Measurements from ENCODE around the gene MRPL55. TPM values are rescaled to one million over a fixed set of nuclear protein-coding genes. Genes with fewer than 3 reads are reported as not detected.

Gene MRPL55
- total RNA-seq = 10 to 100 TPM; 67.8 to 68.3 TPM

GRCh38 chr1:228109073-228109961 is at the start of gene MRPL55:
MRPL55 (minus strand) TSS chr1:228109299; CDS start chr1:228108260, 1,039 bp downstream.
- peak within 1 kb of the TSS; percentile 90 for H3K27ac Mint-ChIP-seq
- no peak for TF ChIP-seq CTCF (IDR thresholded peaks at IDR 0.05)
- peaks cover 31% of the 10 kb centered on the region for H3K4me1 Mint-ChIP-seq (ENCODE audit: low read depth)
- intact Hi-C loops (cut with micrococcal nuclease) = loop anchor here (1.0 kb wide), 1 partner anchor 57 kb away; no protein-coding TSS in a partner anchor
- peak within 1 kb of the TSS; percentile 83 for H3K4me3 Mint-ChIP-seq
- H3K27me3 Mint-ChIP-seq = no peaks in the 10 kb centered on the region
- H3K36me3 Mint-ChIP-seq (ENCODE audit: low read depth) = peaks cover 7% of the 10 kb centered on the region
- ATAC-seq (peak; percentile 93), DNase-seq (peak; percentile 99)
- ChIA-PET POLR2A (interaction anchor here (0.6 to 4.2 kb wide), 15 partner anchors 10 to 348 kb away, joined by 3 to 21 read pairs (median 4); partner anchors contain the start of genes ARF1 and IBA57), CTCF (interaction anchor here (3.1 kb wide), 1 partner anchor 22 kb away, joined by 15 read pairs; no protein-coding TSS in a partner anchor)
- no peaks in the 10 kb centered on the region for H3K9me3 Mint-ChIP-seq

- Mint-ChIP-seq H3K27ac (no peak overlapping the region), H3K4me3 (no peak overlapping the region), H3K9me3 (no peaks in the 10 kb centered on the region), H3K36me3 (ENCODE audit: low read depth) (no peaks in the 10 kb centered on the region), H3K27me3 (no peaks in the 10 kb centered on the region), H3K4me1 (ENCODE audit: low read depth) (peaks cover 51% of the 10 kb centered on the region)
- ChIA-PET CTCF (interaction anchor here (2.8 kb wide), 1 partner anchor 8 kb away, joined by 15 read pairs; the partner anchor contains the start of gene IBA57), POLR2A (interaction anchor here (1.0 kb wide), 1 partner anchor 16 kb away, joined by 3 read pairs; no protein-coding TSS in a partner anchor)
- no peak for ATAC-seq
- intact Hi-C loops (cut with micrococcal nuclease) = no loop called here
- DNase-seq = no peak
- no peak for TF ChIP-seq CTCF (IDR thresholded peaks at IDR 0.05)
Observed at GRCh38 chr1:228158151-228159007, 49.3 kb upstream of the MRPL55 start.

GRCh38 chr1:228157729-228158126 is 48.6 kb upstream of the MRPL55 start:
- no peak for ATAC-seq
- H3K27me3 Mint-ChIP-seq = no peaks in the 10 kb centered on the region

More at GRCh38 chr1:228157729-228158126, 48.6 kb upstream of the MRPL55 start:
- TF ChIP-seq CTCF (IDR thresholded peaks at IDR 0.05) = no peak
- peaks cover 46% of the 10 kb centered on the region for H3K4me1 Mint-ChIP-seq (ENCODE audit: low read depth)
- no peaks in the 10 kb centered on the region for H3K9me3 Mint-ChIP-seq
- ChIA-PET POLR2A (interaction anchor here (0.6 to 1.8 kb wide), 3 partner anchors 8 to 15 kb away, joined by 3 to 11 read pairs (median 3); partner anchors contain the start of gene IBA57), CTCF (interaction anchor here (2.8 kb wide), 1 partner anchor 8 kb away, joined by 15 read pairs; the partner anchor contains the start of gene IBA57)
- DNase-seq = no peak
- H3K4me3 Mint-ChIP-seq = no peak overlapping the region
- H3K27ac Mint-ChIP-seq = peak overlapping the region; percentile 64
- H3K36me3 Mint-ChIP-seq (ENCODE audit: low read depth) = no peaks in the 10 kb centered on the region
- intact Hi-C loops (cut with micrococcal nuclease) = no loop called here

Data from activated CD8-positive, alpha-beta T cell treated with anti-CD3 and anti-CD28 coated beads for 36 hours (primary cell).